Islet precursor cell (in vitro differentiated cells): ENCODE data around the gene EGFR.

Source experiments
- DNase-seq: peaks from one replicate; pipeline ENCODE4 v3.0.0-alpha.2; 2018

The EGFR gene

DNA sequence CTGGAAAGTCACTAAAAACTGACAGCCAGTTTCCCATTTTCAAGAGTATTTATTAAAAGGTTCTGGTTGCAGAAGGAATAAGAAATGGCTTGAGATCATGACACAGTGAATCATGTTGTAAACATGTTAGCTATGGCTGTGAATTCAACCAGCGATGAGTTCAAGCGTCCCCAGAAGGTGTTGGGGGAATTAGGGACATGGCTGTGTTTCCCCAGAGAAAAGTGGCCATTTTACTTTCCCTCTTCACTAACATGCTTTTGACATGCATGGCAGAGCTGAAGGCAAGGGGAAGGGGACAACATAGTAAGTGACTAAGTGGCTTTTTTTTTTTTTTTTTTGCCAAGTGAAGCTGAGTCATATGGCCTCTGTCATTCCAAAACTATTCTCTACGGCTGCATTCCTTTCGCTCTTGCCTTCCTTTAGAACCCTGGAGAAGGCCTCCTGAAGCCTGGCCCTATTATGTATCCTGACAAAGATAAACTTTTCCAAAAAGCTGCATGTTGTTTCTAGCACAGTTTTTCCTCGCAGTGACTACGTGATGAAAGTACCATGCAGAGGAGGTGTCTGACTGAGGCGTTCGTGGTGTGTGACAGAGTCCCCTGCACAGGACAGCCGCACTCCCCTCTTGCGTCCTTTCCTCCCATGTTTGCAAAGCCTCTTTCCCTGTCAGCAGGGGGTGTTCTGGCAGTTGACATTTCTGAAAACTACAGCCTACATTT lies 46.9 kb downstream of the EGFR start:
- peak; percentile 85 for DNase-seq

- DNase-seq = no peak
These were observed 47.7 kb downstream of the EGFR start for GRCh38 chr7:55066524-55066923.

DNA sequence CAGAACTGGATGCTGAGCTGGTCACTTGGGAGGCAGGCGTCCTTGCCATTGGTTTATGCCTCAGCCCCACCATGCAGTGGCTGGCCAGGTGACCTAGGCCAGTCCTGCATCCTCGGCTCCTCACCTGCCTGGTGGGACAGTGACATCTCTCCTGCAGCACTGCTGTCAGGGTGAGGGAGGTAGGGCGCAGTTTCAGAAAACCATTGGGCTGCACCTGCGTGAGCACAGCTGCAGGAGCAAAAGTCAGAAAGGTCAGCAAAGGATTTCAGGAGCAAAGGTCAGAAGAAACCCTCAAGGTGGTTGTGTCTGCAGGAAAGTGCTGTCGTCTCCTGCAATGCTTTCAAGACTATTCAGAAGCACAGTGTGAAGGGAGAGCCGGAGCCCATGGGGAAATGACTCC lies 48.1 kb downstream of the EGFR start:
- DNase-seq = no peak

DNA sequence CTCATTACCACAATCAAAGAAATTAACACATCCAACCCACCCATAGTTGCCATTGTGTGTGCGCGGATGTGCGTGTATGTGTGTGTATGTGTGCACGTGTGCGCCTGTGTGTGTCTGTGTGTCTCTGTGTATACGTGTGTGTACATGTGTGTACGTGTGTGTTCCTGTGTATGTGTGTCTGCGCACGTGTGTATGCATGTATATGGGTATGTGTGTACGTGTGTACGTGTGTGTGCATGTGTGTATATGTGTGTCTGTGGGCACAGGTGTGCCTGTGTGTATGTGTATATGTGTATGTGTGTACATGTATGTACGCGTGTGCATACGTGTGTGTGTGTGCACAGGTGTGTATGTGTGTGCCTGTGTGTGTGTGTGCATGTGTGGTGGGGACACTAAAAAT lies 48.9 kb downstream of the EGFR start:
- DNase-seq = no peak

GRCh38 chr7:55069271-55069792 lies 50.5 kb downstream of the EGFR start:
- DNase-seq = no peak

DNA sequence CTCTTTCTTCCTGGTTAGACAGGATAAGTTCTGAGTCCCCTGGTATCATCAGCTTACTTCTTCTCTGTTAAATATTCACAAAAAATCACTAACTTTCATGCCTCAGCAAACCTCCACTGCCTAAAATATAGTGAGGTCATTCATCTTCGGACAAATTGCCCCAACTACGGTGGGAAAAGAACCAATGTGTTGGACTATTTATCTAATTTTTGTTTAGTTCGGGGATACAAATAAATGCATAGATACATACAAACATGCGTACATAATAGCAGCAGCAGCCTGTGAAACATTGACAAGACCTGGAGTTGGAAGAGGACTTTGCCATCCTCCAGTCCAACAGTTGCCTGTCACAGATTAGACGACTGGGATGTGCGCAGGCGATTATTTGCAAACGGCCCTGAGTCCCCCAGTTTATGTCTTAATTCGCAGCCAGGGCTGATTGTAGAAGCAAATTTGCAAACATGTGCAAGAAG lies 51.5 kb downstream of the EGFR start:
- no peak for DNase-seq

GRCh38 chr7:55070854-55071253 lies 52.0 kb downstream of the EGFR start:
- DNase-seq = no peak

DNA sequence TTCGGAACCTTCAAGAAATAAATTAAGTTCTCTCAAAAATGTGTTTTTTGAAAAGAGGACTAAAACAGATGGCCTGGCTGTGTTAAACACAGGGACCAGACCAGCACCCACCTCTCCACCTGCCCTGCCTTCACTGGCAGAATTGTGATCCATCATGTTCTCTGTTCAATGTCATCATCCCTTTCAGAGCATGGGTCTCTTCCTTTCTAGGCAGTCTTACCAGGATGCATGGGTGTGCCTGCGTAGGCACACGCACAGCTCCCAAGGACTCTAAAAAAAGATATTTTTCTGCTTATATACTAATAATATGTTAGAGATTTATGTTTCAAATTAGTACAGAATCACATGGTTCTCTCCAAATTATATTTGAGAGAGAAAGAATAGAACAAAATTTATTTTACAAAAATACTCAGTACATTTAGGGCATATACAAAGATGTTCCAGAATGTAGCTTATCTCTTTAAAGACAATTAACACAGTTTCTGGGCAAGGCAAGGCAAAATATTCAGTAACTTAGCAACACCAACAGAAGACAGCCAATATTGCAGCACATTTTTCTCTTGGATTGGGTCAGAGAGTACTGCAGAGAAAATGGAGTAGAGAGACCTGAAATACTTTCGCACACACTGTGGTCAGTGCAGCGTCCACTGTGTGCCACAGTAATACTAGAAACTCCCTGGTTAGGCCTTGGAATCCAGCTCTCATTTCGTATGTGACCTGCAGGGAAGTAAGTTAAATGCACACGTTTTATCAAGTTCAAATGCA lies 52.8 kb downstream of the EGFR start:
- DNase-seq = no peak

- DNase-seq = no peak
These were observed 53.4 kb downstream of the EGFR start for GRCh38 chr7:55072251-55072650.

- no peak for DNase-seq
These were observed 54.3 kb downstream of the EGFR start for GRCh38 chr7:55073051-55073511.

DNA sequence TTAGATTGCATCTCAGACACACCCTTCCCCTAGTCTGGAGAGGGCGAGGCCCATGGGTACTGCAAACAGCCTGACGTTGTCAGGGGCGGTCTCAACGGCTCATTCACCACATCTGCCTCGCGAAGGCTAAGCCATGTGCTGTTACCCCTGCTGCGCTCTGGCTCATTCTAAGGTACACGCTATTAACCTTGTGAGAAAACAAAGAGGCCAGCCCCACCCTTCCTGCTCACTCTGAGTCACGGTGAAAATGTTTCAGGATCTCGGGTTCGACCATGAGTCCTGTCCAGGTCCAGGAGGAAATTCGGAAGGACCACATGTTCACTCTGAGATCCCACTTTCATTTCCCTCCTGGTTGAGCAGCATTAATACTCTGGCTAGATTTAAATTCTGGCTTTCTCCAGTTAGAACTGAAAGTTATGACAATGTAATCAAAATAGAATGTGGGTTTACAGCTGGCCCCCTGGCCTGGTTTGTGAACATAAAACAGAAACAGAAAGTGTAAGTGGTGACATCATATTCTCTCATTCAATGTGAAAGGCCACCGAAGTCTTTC lies 55.2 kb downstream of the EGFR start:
- DNase-seq = peak; percentile 83

- no peak for DNase-seq
These were observed 56.7 kb downstream of the EGFR start for GRCh38 chr7:55075464-55076021.

- no peak for DNase-seq
These were observed 59.0 kb downstream of the EGFR start for GRCh38 chr7:55077561-55078410.

DNA sequence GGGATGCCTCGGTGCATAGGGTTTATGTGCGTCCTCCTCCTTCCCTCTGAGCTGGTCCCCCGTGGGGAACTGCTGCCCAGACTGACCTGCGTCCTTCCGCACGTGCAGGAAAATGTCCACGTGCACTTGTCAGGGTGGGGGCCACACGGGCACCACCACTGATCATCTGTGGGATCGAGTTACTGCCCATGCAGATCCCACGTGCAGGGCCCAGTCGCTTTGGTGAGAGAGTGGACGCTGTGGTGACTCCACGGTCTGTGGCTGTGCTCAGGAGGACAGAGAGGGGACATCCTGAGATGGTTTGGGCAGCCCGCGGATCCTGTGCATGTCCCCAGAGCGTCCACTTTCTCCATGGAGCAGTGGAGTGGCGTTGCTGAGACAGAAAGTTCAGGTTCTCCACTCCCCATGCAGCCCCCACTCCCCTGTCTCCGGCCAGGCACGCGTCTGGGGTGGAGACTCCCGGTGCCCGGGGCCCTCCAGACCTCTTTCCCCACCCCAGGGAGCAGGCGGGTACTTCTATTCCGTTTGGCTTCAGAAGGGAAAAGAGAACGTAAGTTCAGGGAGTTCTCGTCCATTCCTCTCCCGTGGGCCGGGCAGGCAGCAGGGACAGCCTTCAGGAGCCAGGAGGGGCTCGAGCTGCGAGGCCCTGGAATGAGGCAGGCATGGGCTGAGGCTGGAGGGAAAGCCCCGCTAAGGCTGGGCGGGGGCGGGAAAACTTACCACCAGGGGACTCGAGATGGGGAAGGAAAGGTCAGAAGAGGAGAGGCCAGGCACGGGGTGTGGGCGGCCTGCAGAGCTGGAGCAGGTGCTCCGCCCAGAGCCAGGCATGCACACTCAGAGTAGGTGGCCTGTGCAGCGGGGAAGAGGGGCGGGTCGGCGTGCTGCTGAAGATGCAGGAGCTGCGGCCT lies 59.9 kb downstream of the EGFR start:
- DNase-seq = peak; percentile 80

DNA sequence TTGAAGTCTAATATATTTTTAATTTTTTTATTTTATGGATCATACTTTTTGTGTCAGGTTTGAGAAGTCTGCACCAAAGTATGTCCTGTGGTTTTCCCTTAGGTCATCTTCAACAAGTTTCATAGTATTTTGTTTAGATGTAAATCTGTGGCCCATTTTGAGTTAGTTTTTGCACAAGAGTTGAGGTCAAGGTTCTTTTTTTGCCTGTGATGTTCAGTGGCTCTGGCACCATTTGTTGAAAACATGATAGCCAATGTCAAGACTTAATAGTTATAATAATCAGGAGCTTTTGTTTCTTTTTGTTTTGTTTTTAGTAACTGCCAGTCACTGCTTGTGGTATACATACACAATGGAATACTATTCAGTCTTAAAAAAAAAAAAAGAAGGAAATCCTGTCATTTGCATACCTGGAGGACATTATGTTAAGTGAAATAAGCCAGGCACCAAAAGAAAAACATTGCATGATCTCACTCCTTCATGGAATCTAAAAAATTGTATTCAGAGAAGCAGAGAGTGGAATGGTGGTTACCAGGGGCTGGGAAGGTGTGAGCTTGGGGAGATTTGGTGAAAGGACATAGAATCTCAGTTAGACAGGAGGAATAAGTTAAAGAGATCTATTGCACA lies 61.3 kb downstream of the EGFR start:
- no peak for DNase-seq

DNA sequence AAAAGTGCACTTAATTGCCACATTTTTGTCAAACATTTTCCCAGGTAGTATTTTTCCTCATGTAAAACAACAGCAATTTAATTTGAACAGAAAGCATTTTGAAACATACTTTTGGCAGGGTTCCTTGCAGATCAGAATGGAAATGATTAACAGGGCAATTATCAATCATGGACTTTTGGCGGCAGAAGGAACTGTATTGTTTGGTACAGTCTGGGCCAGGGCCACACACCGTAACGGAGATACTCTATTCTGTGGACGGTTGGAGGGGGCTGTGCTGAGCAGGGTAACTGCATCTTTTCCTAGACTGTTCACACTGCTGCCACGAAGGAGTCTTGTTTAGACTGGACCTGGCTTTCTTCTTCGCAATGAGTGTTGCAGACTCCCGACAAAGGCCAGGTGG lies 62.3 kb downstream of the EGFR start:
- no peak for DNase-seq

DNA sequence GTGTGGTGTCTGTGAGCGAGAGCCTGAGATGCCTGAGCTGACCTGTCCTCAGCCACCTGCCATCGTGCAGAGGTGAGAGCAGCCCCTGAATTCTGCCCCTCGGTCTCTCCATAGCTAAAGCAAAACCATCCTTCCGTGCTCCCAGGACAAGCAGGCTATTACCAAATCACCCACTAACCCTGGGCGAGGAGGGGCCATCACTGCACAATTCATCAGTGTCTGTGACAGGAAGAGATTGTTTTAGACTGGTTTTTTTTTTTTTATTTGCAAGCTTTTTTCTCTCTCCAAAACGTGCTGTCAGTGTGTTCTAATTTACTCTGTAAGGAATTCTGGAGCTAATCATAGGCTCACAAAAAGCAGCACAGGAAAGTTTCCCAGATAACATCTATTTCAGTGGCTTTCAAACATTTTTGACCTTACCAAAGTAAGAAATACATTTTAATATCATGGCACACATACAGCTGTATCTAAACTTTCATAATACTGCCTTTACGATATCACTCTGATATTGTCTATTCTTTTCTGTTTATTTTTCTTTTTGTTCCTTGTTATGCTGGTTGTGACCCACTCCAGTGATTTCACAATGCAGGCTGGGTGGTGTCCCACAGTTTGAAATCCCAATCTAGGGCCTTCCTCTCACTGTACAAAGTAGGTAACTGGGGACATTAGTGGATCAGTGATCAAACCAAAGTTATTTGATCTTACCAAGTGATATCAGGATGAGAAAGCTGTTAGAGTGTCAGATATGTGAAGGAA lies 62.8 kb downstream of the EGFR start:
- no peak for DNase-seq

DNA sequence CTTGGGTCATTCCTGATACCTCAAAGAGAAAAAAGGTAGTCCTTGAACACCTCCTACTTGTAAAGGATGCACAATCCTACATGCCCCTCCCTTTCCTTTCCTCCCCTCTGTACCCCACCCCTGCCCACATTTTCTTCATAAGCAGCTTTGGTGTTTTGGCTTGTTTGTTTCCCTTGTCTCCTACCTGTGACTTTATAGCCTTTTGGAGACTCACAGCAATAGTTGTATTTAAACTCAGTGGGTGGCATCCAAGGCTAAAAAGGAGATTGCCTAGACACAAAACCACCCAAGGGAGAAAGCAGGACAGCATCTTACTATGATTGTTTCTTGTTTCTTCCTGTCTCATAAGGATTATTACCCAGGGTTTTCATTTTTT lies 63.4 kb downstream of the EGFR start:
- no peak for DNase-seq

GRCh38 chr7:55083206-55083605 lies 64.4 kb downstream of the EGFR start:
- no peak for DNase-seq

DNA sequence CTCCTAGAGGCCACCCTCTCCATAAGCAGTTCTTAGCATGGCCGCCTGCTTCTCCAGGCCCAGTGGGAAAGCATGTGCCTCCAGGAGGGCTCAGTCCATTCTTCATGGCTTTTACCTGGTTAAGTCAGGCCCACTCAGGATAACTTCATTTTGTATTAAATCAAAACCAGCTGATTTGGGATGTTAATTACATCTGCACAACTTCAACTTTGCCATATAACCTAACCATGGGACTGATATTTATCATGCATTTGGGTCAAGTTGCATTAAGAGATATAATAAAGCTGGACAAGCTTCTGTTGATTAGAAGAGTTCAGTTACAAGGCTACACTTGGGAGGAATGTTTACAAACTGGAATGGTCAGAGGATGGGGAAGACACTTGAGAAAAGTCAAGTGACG lies 65.5 kb downstream of the EGFR start:
- DNase-seq = no peak
